HG02642 (cell line): ENCODE measurements around the gene TSTD1.
"Not testable (repeated sequence)": the region's sequence is repeated elsewhere in the genome, so short reads cannot be mapped to it uniquely, and the experiment has no call there.

Experiments used
- ATAC-seq: cut with Tn5 transposase; IDR thresholded peaks from one replicate; pipeline ENCODE4 v1.9.1; 2021; ENCODE audit warnings: mild to moderate bottlenecking; ENCODE audit not compliant: unreplicated experiment, poor library complexity

The TSTD1 gene

GRCh38 chr1:161039546-161039945 lies 782 bp upstream of the TSTD1 start:
- ATAC-seq: no peak

- ATAC-seq: no peak
Measured at GRCh38 chr1:161039154-161039545, 386 bp upstream of the TSTD1 start.

- ATAC-seq: no peak
Measured at GRCh38 chr1:161037661-161038522, 872 bp downstream of the TSTD1 start.

GRCh38 chr1:161033751-161034150 lies 5.0 kb downstream of the TSTD1 start:
- no peak for ATAC-seq

- no peak for ATAC-seq
Measured at GRCh38 chr1:161032409-161032808, 6.4 kb downstream of the TSTD1 start.

GRCh38 chr1:161031874-161032273 lies 6.9 kb downstream of the TSTD1 start:
- ATAC-seq: no peak

GRCh38 chr1:161029466-161029865 lies 9.3 kb downstream of the TSTD1 start:
- not testable (repeated sequence) for ATAC-seq

GRCh38 chr1:161026954-161027353 lies 11.8 kb downstream of the TSTD1 start:
- not testable (repeated sequence) for ATAC-seq

GRCh38 chr1:161022432-161022831 lies 16.3 kb downstream of the TSTD1 start:
- ATAC-seq: not testable (repeated sequence)

- ATAC-seq: no peak
Measured at GRCh38 chr1:161021970-161022353, 16.8 kb downstream of the TSTD1 start.

GRCh38 chr1:161021165-161021969 lies 17.4 kb downstream of the TSTD1 start:
- peak; percentile 82 for ATAC-seq

GRCh38 chr1:161020509-161021164 lies 18.1 kb downstream of the TSTD1 start, which contains the start of gene F11R:
TSS of gene F11R (minus strand) at chr1:161021152. CDS start at chr1:161021073, 79 bp downstream.
- peak; percentile 48 for ATAC-seq

GRCh38 chr1:161019751-161020495 lies 18.8 kb downstream of the TSTD1 start:
- ATAC-seq: peak; percentile 11

- not testable (repeated sequence) for ATAC-seq
Measured at GRCh38 chr1:161019111-161019660, 19.6 kb downstream of the TSTD1 start.

- no peak for ATAC-seq
Measured at GRCh38 chr1:161018631-161018930, 20.2 kb downstream of the TSTD1 start.

GRCh38 chr1:161017756-161018630 lies 20.8 kb downstream of the TSTD1 start:
- ATAC-seq: no peak

- not testable (repeated sequence) for ATAC-seq
Measured at GRCh38 chr1:161017181-161017580, 21.6 kb downstream of the TSTD1 start.

GRCh38 chr1:161016683-161017082 lies 22.1 kb downstream of the TSTD1 start:
- not testable (repeated sequence) for ATAC-seq
